Measurements from ENCODE around the gene EFCAB6.

Gene EFCAB6

DNA sequence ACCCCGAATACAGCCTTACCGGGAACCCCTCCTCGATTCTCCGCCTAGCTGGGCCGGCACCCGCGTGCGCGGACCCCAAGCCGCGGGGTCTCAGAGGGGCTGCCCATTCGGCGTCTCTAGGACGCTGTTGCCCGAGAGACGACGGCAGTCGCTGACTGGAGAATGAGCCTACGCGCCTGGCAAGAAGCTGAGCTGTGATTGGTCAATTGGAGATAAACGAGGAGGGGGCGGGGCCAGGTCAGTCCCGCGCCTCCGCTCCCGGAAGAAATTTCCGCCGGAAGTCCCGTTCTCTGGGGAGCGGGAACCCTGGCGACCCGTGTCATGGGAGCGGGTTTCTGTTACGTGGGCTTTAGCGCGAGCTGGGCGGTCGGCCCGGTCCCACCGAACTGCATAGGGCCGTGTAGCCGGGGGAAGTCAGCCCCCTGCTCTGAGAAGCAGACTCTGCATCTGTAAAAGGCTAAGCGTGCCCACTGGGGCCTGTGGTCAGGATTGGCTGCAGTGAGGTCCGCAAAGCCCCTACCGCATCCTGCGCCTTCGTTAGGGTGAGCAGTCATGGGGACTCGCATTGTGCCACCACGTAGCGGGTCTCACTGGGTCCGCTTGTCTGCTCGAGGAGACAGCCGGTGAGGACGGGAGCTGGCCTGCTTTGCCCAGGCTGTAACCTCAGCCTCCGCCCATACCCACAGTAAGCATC, at the start of gene EFCAB6:
TSS of gene EFCAB6 (minus strand) at position 157 of the 694 bp plus-strand sequence. CDS start 29,987 bp downstream, outside the sequence.
- no peaks in the 10 kb centered on the region for H3K9me3 ChIP-seq (ENCODE audit: control insufficient read depth, low read length)
- H3K9ac ChIP-seq (ENCODE audit: low read length) = peak within 1 kb of the TSS; percentile 92
- H3K27me3 ChIP-seq (ENCODE audit: control insufficient read depth, insufficient read depth, low read length) = no peaks in the 10 kb centered on the region
- no peaks in the 10 kb centered on the region for H3K36me3 ChIP-seq (ENCODE audit: control insufficient read depth, insufficient read depth, low read length)
- peaks cover 9% of the 10 kb centered on the region for H3K4me1 ChIP-seq (ENCODE audit: control insufficient read depth, insufficient read depth, low read length)
- H3K4me3 ChIP-seq (ENCODE audit: low read length) = peak within 1 kb of the TSS; percentile 99

DNA sequence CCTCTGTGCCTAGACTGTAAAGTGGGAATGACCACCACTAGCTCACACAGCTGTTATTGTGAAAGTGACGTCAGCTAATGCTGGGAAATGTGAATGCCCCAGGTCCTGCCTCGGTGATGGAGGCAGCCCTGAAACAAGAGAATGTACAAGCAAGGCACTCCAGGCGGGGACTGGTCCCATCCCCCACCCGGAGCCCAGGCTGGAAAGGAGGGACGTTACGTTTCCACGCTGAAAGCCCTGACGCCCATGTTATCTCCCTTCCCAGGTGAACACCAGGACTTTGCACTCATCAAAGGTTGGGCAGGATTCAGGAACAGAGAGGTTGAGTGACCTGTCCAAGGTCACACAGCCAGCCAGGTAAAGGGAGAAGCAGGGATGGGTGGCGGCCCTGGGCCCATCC, 49.4 kb upstream of the EFCAB6 start:
- H3K27me3 ChIP-seq (ENCODE audit: control insufficient read depth, insufficient read depth, low read length) = peaks cover 18% of the 10 kb centered on the region
- no peaks in the 10 kb centered on the region for H3K9me3 ChIP-seq (ENCODE audit: control insufficient read depth, low read length)
- H3K4me1 ChIP-seq (ENCODE audit: control insufficient read depth, insufficient read depth, low read length) = no peaks in the 10 kb centered on the region
- no peak overlapping the region for H3K9ac ChIP-seq (ENCODE audit: low read length)
- no peak overlapping the region for H3K4me3 ChIP-seq (ENCODE audit: low read length)
- no peaks in the 10 kb centered on the region for H3K36me3 ChIP-seq (ENCODE audit: control insufficient read depth, insufficient read depth, low read length)

DNA sequence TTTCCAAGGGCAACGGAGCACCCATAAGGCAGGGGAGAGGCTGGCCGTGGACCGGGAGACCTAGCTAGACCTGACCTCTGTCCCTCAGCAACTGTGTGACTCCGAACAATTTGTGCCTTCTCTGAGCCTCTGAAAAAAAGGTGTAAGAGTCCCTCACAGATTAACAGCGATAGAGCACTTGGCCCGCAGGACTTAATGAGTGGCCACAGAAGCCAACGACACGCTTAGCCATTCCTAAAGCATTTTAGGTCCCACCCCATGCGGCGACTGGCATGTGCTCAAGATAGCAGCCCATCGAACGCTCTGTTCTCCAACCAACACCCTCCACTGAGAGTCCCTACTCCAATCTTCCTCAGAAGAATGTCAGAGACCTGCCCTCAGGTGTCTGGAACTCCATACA, 48.7 kb upstream of the EFCAB6 start:
- Histone ChIP-seq H3K9me3 (ENCODE audit: control insufficient read depth, low read length) (no peaks in the 10 kb centered on the region), H3K4me3 (ENCODE audit: low read length) (no peak overlapping the region), H3K27me3 (ENCODE audit: control insufficient read depth, insufficient read depth, low read length) (peaks cover 18% of the 10 kb centered on the region), H3K9ac (ENCODE audit: low read length) (no peak overlapping the region), H3K4me1 (ENCODE audit: control insufficient read depth, insufficient read depth, low read length) (no peaks in the 10 kb centered on the region), H3K36me3 (ENCODE audit: control insufficient read depth, insufficient read depth, low read length) (no peaks in the 10 kb centered on the region)

GRCh38 chr22:43860126-43860525, 48.0 kb upstream of the EFCAB6 start:
- H3K36me3 ChIP-seq (ENCODE audit: control insufficient read depth, insufficient read depth, low read length) = no peaks in the 10 kb centered on the region
- H3K9me3 ChIP-seq (ENCODE audit: control insufficient read depth, low read length) = no peaks in the 10 kb centered on the region
- no peak overlapping the region for H3K9ac ChIP-seq (ENCODE audit: low read length)
- H3K4me3 ChIP-seq (ENCODE audit: low read length) = no peak overlapping the region
- H3K27me3 ChIP-seq (ENCODE audit: control insufficient read depth, insufficient read depth, low read length) = peaks cover 18% of the 10 kb centered on the region
- no peaks in the 10 kb centered on the region for H3K4me1 ChIP-seq (ENCODE audit: control insufficient read depth, insufficient read depth, low read length)

- Histone ChIP-seq H3K4me1 (ENCODE audit: control insufficient read depth, insufficient read depth, low read length) (peaks cover under 1% of the 10 kb centered on the region), H3K27me3 (ENCODE audit: control insufficient read depth, insufficient read depth, low read length) (peaks cover 18% of the 10 kb centered on the region), H3K4me3 (ENCODE audit: low read length) (no peak overlapping the region), H3K9ac (ENCODE audit: low read length) (no peak overlapping the region), H3K9me3 (ENCODE audit: control insufficient read depth, low read length) (no peaks in the 10 kb centered on the region), H3K36me3 (ENCODE audit: control insufficient read depth, insufficient read depth, low read length) (no peaks in the 10 kb centered on the region)
Observed at GRCh38 chr22:43859621-43860020, 47.5 kb upstream of the EFCAB6 start.

DNA sequence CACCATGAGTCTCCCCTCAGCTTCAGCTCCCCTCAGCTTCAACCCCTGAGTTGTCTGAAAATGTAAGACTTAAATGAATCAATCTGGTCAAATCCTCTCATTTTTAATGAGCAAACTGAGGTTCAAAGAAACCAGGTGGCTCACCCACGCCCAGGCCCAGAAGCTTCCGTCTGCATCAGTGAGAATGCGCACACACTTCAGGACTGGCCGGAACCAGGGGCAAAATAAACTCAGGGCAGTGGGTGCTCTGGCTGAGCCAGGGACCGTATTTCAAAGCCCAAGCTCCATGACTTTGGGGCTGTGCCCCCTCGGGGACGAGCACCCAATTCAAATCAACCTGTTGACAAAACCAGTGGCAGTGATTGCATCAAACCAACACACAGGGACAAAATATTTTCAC, 47.1 kb upstream of the EFCAB6 start:
- H3K4me1 ChIP-seq (ENCODE audit: control insufficient read depth, insufficient read depth, low read length) = peaks cover 5% of the 10 kb centered on the region
- no peaks in the 10 kb centered on the region for H3K9me3 ChIP-seq (ENCODE audit: control insufficient read depth, low read length)
- no peaks in the 10 kb centered on the region for H3K36me3 ChIP-seq (ENCODE audit: control insufficient read depth, insufficient read depth, low read length)
- no peak overlapping the region for H3K4me3 ChIP-seq (ENCODE audit: low read length)
- H3K9ac ChIP-seq (ENCODE audit: low read length) = no peak overlapping the region
- peaks cover 18% of the 10 kb centered on the region for H3K27me3 ChIP-seq (ENCODE audit: control insufficient read depth, insufficient read depth, low read length)

- Histone ChIP-seq H3K4me1 (ENCODE audit: control insufficient read depth, insufficient read depth, low read length) (peaks cover 5% of the 10 kb centered on the region), H3K4me3 (ENCODE audit: low read length) (no peak overlapping the region), H3K27me3 (ENCODE audit: control insufficient read depth, insufficient read depth, low read length) (peaks cover 12% of the 10 kb centered on the region), H3K9me3 (ENCODE audit: control insufficient read depth, low read length) (no peaks in the 10 kb centered on the region), H3K9ac (ENCODE audit: low read length) (no peak overlapping the region), H3K36me3 (ENCODE audit: control insufficient read depth, insufficient read depth, low read length) (no peaks in the 10 kb centered on the region)
Observed at GRCh38 chr22:43858156-43858895, 46.2 kb upstream of the EFCAB6 start.

DNA sequence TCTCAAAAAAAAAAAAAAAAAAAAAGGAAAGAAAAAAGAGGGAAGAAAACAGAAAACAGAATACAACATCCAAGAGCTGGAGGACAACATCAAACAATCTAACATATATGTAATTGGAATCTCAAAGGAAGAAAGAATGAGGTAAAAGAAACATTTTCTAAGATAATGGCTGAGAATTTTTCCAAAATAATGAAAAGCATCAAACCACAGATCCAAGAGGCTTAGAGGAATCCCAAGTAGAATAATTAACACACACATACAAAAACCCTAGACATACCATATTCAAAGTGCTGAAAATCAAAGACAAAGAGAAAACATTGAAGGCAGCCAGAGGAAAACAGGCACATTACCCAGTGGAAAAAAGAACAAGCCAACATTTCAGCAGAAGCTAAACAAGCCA, 45.3 kb upstream of the EFCAB6 start:
- H3K4me3 ChIP-seq (ENCODE audit: low read length) = no peak overlapping the region
- H3K9ac ChIP-seq (ENCODE audit: low read length) = no peak overlapping the region
- H3K4me1 ChIP-seq (ENCODE audit: control insufficient read depth, insufficient read depth, low read length) = peaks cover 5% of the 10 kb centered on the region
- H3K36me3 ChIP-seq (ENCODE audit: control insufficient read depth, insufficient read depth, low read length) = no peaks in the 10 kb centered on the region
- H3K9me3 ChIP-seq (ENCODE audit: control insufficient read depth, low read length) = no peaks in the 10 kb centered on the region
- peaks cover 7% of the 10 kb centered on the region for H3K27me3 ChIP-seq (ENCODE audit: control insufficient read depth, insufficient read depth, low read length)

- peaks cover 5% of the 10 kb centered on the region for H3K4me1 ChIP-seq (ENCODE audit: control insufficient read depth, insufficient read depth, low read length)
- H3K4me3 ChIP-seq (ENCODE audit: low read length) = no peak overlapping the region
- H3K36me3 ChIP-seq (ENCODE audit: control insufficient read depth, insufficient read depth, low read length) = no peaks in the 10 kb centered on the region
- H3K27me3 ChIP-seq (ENCODE audit: control insufficient read depth, insufficient read depth, low read length) = no peaks in the 10 kb centered on the region
- H3K9me3 ChIP-seq (ENCODE audit: control insufficient read depth, low read length) = no peaks in the 10 kb centered on the region
- H3K9ac ChIP-seq (ENCODE audit: low read length) = no peak overlapping the region
Observed at GRCh38 chr22:43855431-43855830, 43.3 kb upstream of the EFCAB6 start.

- Histone ChIP-seq H3K27me3 (ENCODE audit: control insufficient read depth, insufficient read depth, low read length) (no peaks in the 10 kb centered on the region), H3K4me1 (ENCODE audit: control insufficient read depth, insufficient read depth, low read length) (peaks cover 5% of the 10 kb centered on the region), H3K36me3 (ENCODE audit: control insufficient read depth, insufficient read depth, low read length) (no peaks in the 10 kb centered on the region), H3K9me3 (ENCODE audit: control insufficient read depth, low read length) (no peaks in the 10 kb centered on the region), H3K4me3 (ENCODE audit: low read length) (no peak overlapping the region), H3K9ac (ENCODE audit: low read length) (no peak overlapping the region)
Observed at GRCh38 chr22:43854786-43855271, 42.7 kb upstream of the EFCAB6 start.

GRCh38 chr22:43854121-43854785, 42.1 kb upstream of the EFCAB6 start:
- Histone ChIP-seq H3K4me3 (ENCODE audit: low read length) (no peak overlapping the region), H3K4me1 (ENCODE audit: control insufficient read depth, insufficient read depth, low read length) (peaks cover 5% of the 10 kb centered on the region), H3K9ac (ENCODE audit: low read length) (no peak overlapping the region), H3K36me3 (ENCODE audit: control insufficient read depth, insufficient read depth, low read length) (no peaks in the 10 kb centered on the region), H3K9me3 (ENCODE audit: control insufficient read depth, low read length) (no peaks in the 10 kb centered on the region), H3K27me3 (ENCODE audit: control insufficient read depth, insufficient read depth, low read length) (peaks cover 3% of the 10 kb centered on the region)

DNA sequence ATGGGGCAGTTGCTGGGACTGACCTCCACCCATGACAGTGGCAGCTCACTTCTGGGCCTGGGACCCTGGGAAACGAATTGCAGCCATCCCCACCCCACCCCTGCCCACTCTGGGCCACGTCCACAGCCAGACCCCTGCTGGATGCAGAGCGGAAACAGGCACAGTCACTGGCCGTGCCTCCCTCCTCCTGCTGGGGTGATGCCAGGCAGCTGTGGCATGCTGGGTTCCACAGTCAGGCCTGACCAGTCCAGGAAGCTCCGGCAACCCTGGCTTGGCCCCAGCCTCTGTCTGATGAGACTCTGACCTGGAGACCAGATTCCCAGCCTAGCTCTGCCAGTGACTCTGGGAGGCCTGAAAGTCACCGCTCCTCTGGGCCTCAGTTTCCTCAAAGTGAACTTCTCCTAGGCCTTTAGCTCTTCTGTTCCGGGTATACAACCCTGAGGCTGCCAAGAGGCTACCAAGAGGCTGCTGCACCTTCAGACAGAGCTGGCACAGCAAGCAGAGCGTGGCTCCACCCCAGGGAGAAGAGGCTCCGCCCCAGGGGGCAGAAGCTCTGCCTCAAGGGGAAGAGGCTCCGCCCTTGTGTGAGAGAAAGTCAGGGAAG, 41.3 kb upstream of the EFCAB6 start:
- no peak overlapping the region for H3K4me3 ChIP-seq (ENCODE audit: low read length)
- peaks cover 4% of the 10 kb centered on the region for H3K27me3 ChIP-seq (ENCODE audit: control insufficient read depth, insufficient read depth, low read length)
- no peak overlapping the region for H3K9ac ChIP-seq (ENCODE audit: low read length)

More for the DNA sequence above, 41.3 kb upstream of the EFCAB6 start:
- no peaks in the 10 kb centered on the region for H3K9me3 ChIP-seq (ENCODE audit: control insufficient read depth, low read length)
- H3K4me1 ChIP-seq (ENCODE audit: control insufficient read depth, insufficient read depth, low read length) = peaks cover 5% of the 10 kb centered on the region
- H3K36me3 ChIP-seq (ENCODE audit: control insufficient read depth, insufficient read depth, low read length) = no peaks in the 10 kb centered on the region
